T-helper 17 cell (primary cell): Measurements from ENCODE around the gene PPM1E. TPM values are rescaled to one million over a fixed set of nuclear protein-coding genes. Genes with fewer than 3 reads are reported as not detected.
"Not testable (repeated sequence)": the region's sequence is repeated elsewhere in the genome, so short reads cannot be mapped to it uniquely, and the experiment has no call there.

Experiments
- ATAC-seq: fragments of 150-1000 bp; cut with Tn5 transposase; 2 replicates; pipeline ENCODE4 v1.10.0; 2021; ENCODE audit warnings: mild to moderate bottlenecking, moderate library complexity
- DNase-seq, 3 donors: peaks; one replicate each; pipeline versions ENCODE4 v3.0.0 to v3.0.0-alpha.2; 2020 to 2021
- H3K9me3 ChIP-seq: one replicate; pipeline ENCODE4 v1.7.0; 2013; ENCODE audit warnings: low read length, mild to moderate bottlenecking; ENCODE audit not compliant: control insufficient read depth, poor library complexity, severe bottlenecking
- H3K27ac Mint-ChIP-seq: one replicate; pipeline ENCODE4 v1.8.0; 2022; ENCODE audit warnings: mild to moderate bottlenecking, moderate library complexity, mixed read lengths
- H3K27me3 Mint-ChIP-seq: one replicate; pipeline ENCODE4 v1.8.0; 2022; ENCODE audit warnings: mixed read lengths
- H3K36me3 Mint-ChIP-seq: one replicate; pipeline ENCODE4 v1.8.0; 2022; ENCODE audit warnings: low read depth, mixed read lengths
- H3K4me1 Mint-ChIP-seq: one replicate; pipeline ENCODE4 v1.8.0; 2022; ENCODE audit warnings: mild to moderate bottlenecking, mixed read lengths
- H3K4me3 Mint-ChIP-seq: one replicate; pipeline ENCODE4 v1.8.0; 2022; ENCODE audit warnings: mild to moderate bottlenecking, moderate library complexity, mixed read lengths
- total RNA-seq, 4 donors: library from RNA in 2 of 4; stranded (reverse) in 2 of 4; gene quantifications; one replicate each; pipeline ENCODE4 v1.2.3 and lab custom pipeline; 2022 to 2026

PPM1E gene
- total RNA-seq, 2 donors from 2014 or later: not detected

GRCh38 chr17:58829172-58829637 lies 73.6 kb downstream of the PPM1E start:
- H3K4me1 Mint-ChIP-seq: no peaks in the 10 kb centered on the region

GRCh38 chr17:58831780-58832179 lies 76.1 kb downstream of the PPM1E start:
- no peaks in the 10 kb centered on the region for H3K4me1 Mint-ChIP-seq
- H3K36me3 Mint-ChIP-seq: no peaks in the 10 kb centered on the region
- H3K27me3 Mint-ChIP-seq: peaks cover 37% of the 10 kb centered on the region
- no peaks in the 10 kb centered on the region for H3K9me3 ChIP-seq
- ATAC-seq (no peak), DNase-seq (no peak)
- H3K27ac Mint-ChIP-seq: no peak overlapping the region
- no peak overlapping the region for H3K4me3 Mint-ChIP-seq

More at GRCh38 chr17:58829172-58829637, 73.6 kb downstream of the PPM1E start:
- Mint-ChIP-seq H3K4me3 (no peak overlapping the region), H3K27ac (no peak overlapping the region), H3K27me3 (peaks cover 30% of the 10 kb centered on the region), H3K36me3 (no peaks in the 10 kb centered on the region)
- H3K9me3 ChIP-seq: no peaks in the 10 kb centered on the region
- no peak for DNase-seq
- no peak for ATAC-seq

- Mint-ChIP-seq H3K27me3 (peaks cover 33% of the 10 kb centered on the region), H3K4me3 (no peak overlapping the region)
Observed at GRCh38 chr17:58832514-58832913, 76.9 kb downstream of the PPM1E start.

GRCh38 chr17:58837699-58838098 lies 82.0 kb downstream of the PPM1E start:
- no peaks in the 10 kb centered on the region for H3K9me3 ChIP-seq
- Mint-ChIP-seq H3K4me3 (no peak overlapping the region), H3K27me3 (peaks cover 41% of the 10 kb centered on the region), H3K27ac (no peak overlapping the region), H3K36me3 (no peaks in the 10 kb centered on the region), H3K4me1 (no peaks in the 10 kb centered on the region)
- ATAC-seq (no peak), DNase-seq (no peak)

More at GRCh38 chr17:58832514-58832913, 76.9 kb downstream of the PPM1E start:
- no peak for ATAC-seq
- H3K9me3 ChIP-seq: no peaks in the 10 kb centered on the region
- no peak for DNase-seq
- Mint-ChIP-seq H3K27ac (no peak overlapping the region), H3K36me3 (no peaks in the 10 kb centered on the region), H3K4me1 (no peaks in the 10 kb centered on the region)

- Mint-ChIP-seq H3K36me3 (no peaks in the 10 kb centered on the region), H3K27me3 (peaks cover 19% of the 10 kb centered on the region), H3K27ac (no peak overlapping the region), H3K4me3 (no peak overlapping the region), H3K4me1 (no peaks in the 10 kb centered on the region)
- ATAC-seq: no peak
- no peaks in the 10 kb centered on the region for H3K9me3 ChIP-seq
- no peak for DNase-seq
Observed at GRCh38 chr17:58840820-58841612, 85.4 kb downstream of the PPM1E start.

GRCh38 chr17:58846413-58846812 lies 90.8 kb downstream of the PPM1E start:
- ATAC-seq, H3K27ac Mint-ChIP-seq, H3K36me3 Mint-ChIP-seq: not testable (repeated sequence)

GRCh38 chr17:58850106-58850505 lies 94.5 kb downstream of the PPM1E start:
- not testable (repeated sequence) for H3K4me1 Mint-ChIP-seq, H3K27ac Mint-ChIP-seq, H3K9me3 ChIP-seq, ATAC-seq, H3K36me3 Mint-ChIP-seq, H3K4me3 Mint-ChIP-seq, DNase-seq
- H3K27me3 Mint-ChIP-seq: peaks cover 29% of the 10 kb centered on the region

More at GRCh38 chr17:58846413-58846812, 90.8 kb downstream of the PPM1E start:
- H3K9me3 ChIP-seq, H3K4me3 Mint-ChIP-seq, H3K27me3 Mint-ChIP-seq, DNase-seq, H3K4me1 Mint-ChIP-seq: not testable (repeated sequence)

- Mint-ChIP-seq H3K27me3 (peaks cover 39% of the 10 kb centered on the region), H3K4me1 (no peaks in the 10 kb centered on the region), H3K36me3 (no peaks in the 10 kb centered on the region), H3K4me3 (no peak overlapping the region), H3K27ac (no peak overlapping the region)
- no peak for ATAC-seq
- no peaks in the 10 kb centered on the region for H3K9me3 ChIP-seq
- DNase-seq: no peak
Observed at GRCh38 chr17:58865301-58865700, 109.6 kb downstream of the PPM1E start.

- Mint-ChIP-seq H3K4me1 (no peaks in the 10 kb centered on the region), H3K4me3 (no peak overlapping the region), H3K36me3 (no peaks in the 10 kb centered on the region), H3K27me3 (peaks cover 29% of the 10 kb centered on the region), H3K27ac (no peak overlapping the region)
- ATAC-seq (no peak), DNase-seq (no peak)
- no peaks in the 10 kb centered on the region for H3K9me3 ChIP-seq
Observed at GRCh38 chr17:58870747-58871146, 115.1 kb downstream of the PPM1E start.

- H3K9me3 ChIP-seq: no peaks in the 10 kb centered on the region
- Mint-ChIP-seq H3K4me3 (no peak overlapping the region), H3K27me3 (peaks cover 22% of the 10 kb centered on the region), H3K4me1 (no peaks in the 10 kb centered on the region), H3K36me3 (no peaks in the 10 kb centered on the region), H3K27ac (no peak overlapping the region)
- DNase-seq (no peak), ATAC-seq (no peak)
Observed at GRCh38 chr17:58873926-58874325, 118.3 kb downstream of the PPM1E start.

GRCh38 chr17:58875261-58875660 lies 119.6 kb downstream of the PPM1E start:
- Mint-ChIP-seq H3K27ac (no peak overlapping the region), H3K27me3 (peaks cover 13% of the 10 kb centered on the region), H3K4me1 (no peaks in the 10 kb centered on the region), H3K4me3 (no peak overlapping the region), H3K36me3 (no peaks in the 10 kb centered on the region)
- no peaks in the 10 kb centered on the region for H3K9me3 ChIP-seq
- ATAC-seq: no peak
- DNase-seq: no peak

GRCh38 chr17:58884161-58884560 lies 128.5 kb downstream of the PPM1E start:
- ATAC-seq (no peak), DNase-seq (no peak)
- Mint-ChIP-seq H3K4me3 (no peak overlapping the region), H3K36me3 (no peaks in the 10 kb centered on the region), H3K4me1 (no peaks in the 10 kb centered on the region), H3K27ac (no peak overlapping the region), H3K27me3 (peaks cover 34% of the 10 kb centered on the region)
- no peaks in the 10 kb centered on the region for H3K9me3 ChIP-seq

GRCh38 chr17:58886514-58886913 lies 130.9 kb downstream of the PPM1E start:
- ATAC-seq (no peak), DNase-seq (no peak)
- Mint-ChIP-seq H3K4me3 (no peak overlapping the region), H3K36me3 (no peaks in the 10 kb centered on the region), H3K4me1 (no peaks in the 10 kb centered on the region), H3K27me3 (peaks cover 33% of the 10 kb centered on the region), H3K27ac (no peak overlapping the region)
- H3K9me3 ChIP-seq: no peaks in the 10 kb centered on the region

GRCh38 chr17:58889928-58890327 lies 134.3 kb downstream of the PPM1E start:
- H3K9me3 ChIP-seq: no peaks in the 10 kb centered on the region
- no peak overlapping the region for H3K27ac Mint-ChIP-seq
- peaks cover 24% of the 10 kb centered on the region for H3K27me3 Mint-ChIP-seq
- DNase-seq (no peak), ATAC-seq (no peak)
- no peaks in the 10 kb centered on the region for H3K36me3 Mint-ChIP-seq
- H3K4me1 Mint-ChIP-seq: no peaks in the 10 kb centered on the region
- H3K4me3 Mint-ChIP-seq: no peak overlapping the region
